KMS-11 (cell line): ENCODE data around the gene MRPS18B.
"Not testable (repeated sequence)": the region's sequence is repeated elsewhere in the genome, so short reads cannot be mapped to it uniquely, and the experiment has no call there.

ENCODE experiments used
- H2AFZ ChIP-seq: fragments of 200-600 bp; sonication (generic); 2 replicates; pipeline ENCODE4 v1.6.1; 2016; ENCODE audit warnings: antibody characterized with exemption, mixed run types, low read depth
- H3K27ac ChIP-seq: fragments of 200-600 bp; sonication (generic); 2 replicates; pipeline ENCODE4 v1.6.1; 2016; ENCODE audit warnings: mild to moderate bottlenecking, mixed run types
- H3K27me3 ChIP-seq: fragments of 200-600 bp; sonication (generic); 2 replicates; pipeline ENCODE4 v1.6.1; 2017; ENCODE audit warnings: mild to moderate bottlenecking, low read depth, mixed run types, moderate library complexity; ENCODE audit not compliant: insufficient read depth
- H3K36me3 ChIP-seq: fragments of 200-600 bp; sonication (generic); 2 replicates; pipeline ENCODE4 v1.6.1; 2017; ENCODE audit warnings: mild to moderate bottlenecking, mixed run types; ENCODE audit not compliant: insufficient read depth
- H3K4me1 ChIP-seq: fragments of 200-600 bp; sonication (generic); 2 replicates; pipeline ENCODE4 v1.6.1; 2016; ENCODE audit warnings: mild to moderate bottlenecking, low read depth, mixed run types; ENCODE audit not compliant: poor library complexity, severe bottlenecking
- H3K4me2 ChIP-seq: fragments of 200-600 bp; sonication (generic); 2 replicates; pipeline ENCODE4 v1.7.0; 2016; ENCODE audit warnings: mild to moderate bottlenecking, mixed run types
- H3K4me3 ChIP-seq: fragments of 200-600 bp; sonication (generic); IDR thresholded peaks from 2 replicates; pipeline ENCODE4 v1.6.1; 2017; ENCODE audit warnings: low read depth, low read length, mixed read lengths; ENCODE audit not compliant: insufficient read depth
- H3K79me2 ChIP-seq: fragments of 200-600 bp; sonication (generic); 2 replicates; pipeline ENCODE4 v1.6.1; 2016; ENCODE audit warnings: low read depth, mixed run types; ENCODE audit not compliant: insufficient read depth
- H3K9ac ChIP-seq: fragments of 200-600 bp; sonication (generic); 2 replicates; pipeline ENCODE4 v1.6.1; 2016; ENCODE audit warnings: mild to moderate bottlenecking, mixed run types
- H4K20me1 ChIP-seq: fragments of 200-600 bp; sonication (generic); 2 replicates; pipeline ENCODE4 v1.6.1; 2016; ENCODE audit warnings: mild to moderate bottlenecking, mixed run types; ENCODE audit not compliant: insufficient read depth
- CTCF ChIP-seq: fragments of 200-600 bp; sonication (generic); conservative IDR thresholded peaks from 2 replicates; pipeline ENCODE4 v1.6.1; 2017; ENCODE audit warnings: low read depth, mild to moderate bottlenecking, antibody characterized with exemption, low read length, moderate library complexity, mixed read lengths

Gene MRPS18B

GRCh38 chr6:30656513-30656912, 38.9 kb downstream of the MRPS18B start:
- H3K79me2 ChIP-seq: no peaks in the 10 kb centered on the region
- no peaks in the 10 kb centered on the region for H3K4me1 ChIP-seq
- no peak overlapping the region for H3K27ac ChIP-seq
- H3K36me3 ChIP-seq: no peaks in the 10 kb centered on the region; the same call in 1 of the 2 replicates
- TF ChIP-seq CTCF: no peak
- H4K20me1 ChIP-seq: no peaks in the 10 kb centered on the region
- H3K4me2 ChIP-seq: no peak overlapping the region
- no peak overlapping the region for H3K9ac ChIP-seq
- no peaks in the 10 kb centered on the region for H3K27me3 ChIP-seq
- no peak overlapping the region for H2AFZ ChIP-seq
- H3K4me3 ChIP-seq: no peak overlapping the region

- Histone ChIP-seq H3K9ac (no peak overlapping the region), H3K27me3 (no peaks in the 10 kb centered on the region), H3K4me1 (no peaks in the 10 kb centered on the region), H3K79me2 (no peaks in the 10 kb centered on the region), H3K36me3 (no peaks in the 10 kb centered on the region; the same call in 1 of the 2 replicates), H3K4me3 (no peak overlapping the region), H2AFZ (no peak overlapping the region), H4K20me1 (no peaks in the 10 kb centered on the region), H3K4me2 (no peak overlapping the region), H3K27ac (no peak overlapping the region; the same call in 1 of the 2 replicates)
- no peak for TF ChIP-seq CTCF
Measured at GRCh38 chr6:30657454-30657853, 39.8 kb downstream of the MRPS18B start.

GRCh38 chr6:30657922-30658321, 40.3 kb downstream of the MRPS18B start:
- not testable (repeated sequence) for H3K4me1 ChIP-seq, H4K20me1 ChIP-seq, H2AFZ ChIP-seq, H3K27ac ChIP-seq, H3K36me3 ChIP-seq, H3K79me2 ChIP-seq, H3K9ac ChIP-seq, H3K4me2 ChIP-seq, H3K4me3 ChIP-seq, H3K27me3 ChIP-seq

- Histone ChIP-seq H3K27me3 (no peaks in the 10 kb centered on the region), H3K4me3 (no peak overlapping the region), H4K20me1 (no peaks in the 10 kb centered on the region), H3K4me2 (no peak overlapping the region), H3K9ac (no peak overlapping the region), H3K27ac (no peak overlapping the region), H3K36me3 (no peaks in the 10 kb centered on the region; the same call in 1 of the 2 replicates), H2AFZ (no peak overlapping the region), H3K79me2 (no peaks in the 10 kb centered on the region), H3K4me1 (no peaks in the 10 kb centered on the region)
- no peak for TF ChIP-seq CTCF
Measured at GRCh38 chr6:30664994-30665767, 47.5 kb downstream of the MRPS18B start.

GRCh38 chr6:30666300-30666699, 48.7 kb downstream of the MRPS18B start:
- H3K27me3 ChIP-seq, H3K4me1 ChIP-seq, H3K4me2 ChIP-seq, H3K4me3 ChIP-seq, H3K79me2 ChIP-seq, H3K9ac ChIP-seq, H4K20me1 ChIP-seq, H3K27ac ChIP-seq, H2AFZ ChIP-seq, H3K36me3 ChIP-seq: not testable (repeated sequence)
